Activated CD8-positive, alpha-beta memory T cell treated with anti-CD3 and anti-CD28 coated beads, Interleukin-2, amount 50 U/mL, for 1 hour (primary cell): ENCODE data around the gene CARMIL1.
"Not testable (repeated sequence)": the region's sequence is repeated elsewhere in the genome, so short reads cannot be mapped to it uniquely, and the experiment has no call there.

Experiments
- DNase-seq: peaks from one replicate; pipeline ENCODE4 v3.0.0-alpha.2; 2020; ENCODE audit errors: extremely low read depth

The CARMIL1 gene

DNA sequence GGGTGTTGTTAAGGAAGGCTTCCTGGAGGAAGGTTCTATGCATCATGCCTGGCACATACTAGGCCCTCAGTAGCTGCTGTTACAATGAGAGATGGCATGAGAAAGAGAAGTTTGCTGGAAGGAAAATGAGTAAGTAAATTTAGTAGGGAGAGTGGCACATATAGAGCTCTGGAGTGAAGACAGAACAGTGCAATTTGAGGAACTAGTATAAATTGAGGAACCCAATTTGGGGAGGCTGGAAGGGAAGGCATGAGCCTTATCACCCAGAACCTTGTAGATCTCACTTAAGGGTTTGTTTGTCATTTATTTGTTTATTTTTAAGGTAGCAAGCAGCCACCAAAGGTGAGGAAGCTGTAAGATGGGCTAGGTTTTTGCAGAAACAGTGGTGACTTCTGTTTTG is 285.8 kb downstream of the CARMIL1 start:
- DNase-seq: no peak

DNA sequence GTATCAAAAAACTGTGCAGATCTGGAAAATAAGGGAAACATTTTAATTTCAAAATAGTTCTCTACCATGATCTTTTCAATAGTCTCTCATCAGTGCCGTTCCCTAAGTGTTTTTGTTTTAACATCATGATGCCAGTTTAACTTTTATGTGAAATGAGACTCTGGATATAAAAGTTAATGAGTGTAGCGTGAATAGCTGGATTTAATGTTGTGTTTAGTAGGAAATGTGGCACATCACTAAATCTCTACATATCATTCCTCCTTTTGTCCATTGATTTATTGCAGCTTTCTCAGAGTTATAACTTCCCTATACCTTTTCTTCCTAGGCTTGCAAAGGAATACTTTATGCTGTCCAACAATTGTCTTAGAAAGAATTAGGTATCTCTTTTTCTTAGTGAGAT is 291.4 kb downstream of the CARMIL1 start:
- no peak for DNase-seq

DNA sequence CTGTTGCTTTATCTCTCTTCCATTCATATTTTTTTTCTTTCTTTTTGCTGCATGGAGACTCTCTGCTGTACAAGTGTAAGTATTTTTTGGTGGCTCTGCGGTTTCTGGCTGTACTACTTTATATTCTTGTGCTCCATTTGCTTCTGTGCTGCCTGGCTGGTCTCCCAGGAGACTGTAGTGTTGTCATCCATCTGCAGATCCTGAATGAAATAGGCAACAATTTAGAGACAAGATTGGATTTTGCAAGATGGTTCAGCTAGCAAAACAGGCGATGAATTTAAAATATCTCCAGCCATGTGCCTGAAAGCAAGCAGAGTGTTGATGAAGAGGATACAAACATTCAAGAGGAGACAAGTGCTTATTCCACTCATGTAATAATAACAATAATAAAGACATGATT is 297.7 kb downstream of the CARMIL1 start:
- no peak for DNase-seq

DNA sequence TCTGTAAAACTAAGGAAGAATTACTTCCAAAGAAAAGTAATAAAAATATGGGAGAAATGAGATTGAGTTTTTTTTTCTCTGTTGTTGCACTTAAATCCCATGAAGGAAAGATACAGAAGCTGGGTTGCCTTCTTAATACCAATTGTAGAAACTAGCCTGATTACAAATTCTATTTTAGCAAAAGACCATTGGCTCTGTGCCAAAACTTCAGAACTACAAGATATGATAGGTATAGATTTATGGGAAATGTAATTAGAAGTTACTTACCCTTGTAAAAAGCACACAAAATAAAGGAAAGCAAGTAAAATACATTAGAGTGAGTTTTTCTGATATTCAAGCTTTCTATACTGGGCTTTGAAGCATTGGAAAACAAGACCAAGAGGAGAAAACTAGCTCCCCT is 299.4 kb downstream of the CARMIL1 start:
- DNase-seq: no peak

DNA sequence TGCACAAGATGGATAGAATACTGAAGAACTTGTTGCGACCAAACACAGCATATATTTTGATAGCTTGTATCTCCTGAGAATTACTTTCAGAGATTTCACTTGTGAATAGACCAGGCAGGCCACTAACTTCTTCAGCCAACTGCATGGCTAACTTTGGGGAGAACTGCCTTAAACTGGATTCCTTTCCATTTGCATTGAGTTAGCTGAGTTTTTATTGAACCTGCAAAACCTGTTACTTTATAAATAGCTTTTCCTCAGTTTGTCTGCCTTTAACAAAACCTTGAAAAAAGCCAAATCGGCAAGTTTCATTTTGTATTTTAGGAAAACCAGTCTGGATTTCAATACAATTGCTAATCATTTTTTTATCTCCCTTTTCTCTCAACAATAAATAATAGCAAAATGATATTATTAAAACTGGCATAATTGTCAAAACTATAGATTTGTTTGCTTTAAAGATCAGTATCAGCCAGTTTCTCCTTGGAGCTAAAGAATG is 300.3 kb downstream of the CARMIL1 start:
- DNase-seq: no peak

DNA sequence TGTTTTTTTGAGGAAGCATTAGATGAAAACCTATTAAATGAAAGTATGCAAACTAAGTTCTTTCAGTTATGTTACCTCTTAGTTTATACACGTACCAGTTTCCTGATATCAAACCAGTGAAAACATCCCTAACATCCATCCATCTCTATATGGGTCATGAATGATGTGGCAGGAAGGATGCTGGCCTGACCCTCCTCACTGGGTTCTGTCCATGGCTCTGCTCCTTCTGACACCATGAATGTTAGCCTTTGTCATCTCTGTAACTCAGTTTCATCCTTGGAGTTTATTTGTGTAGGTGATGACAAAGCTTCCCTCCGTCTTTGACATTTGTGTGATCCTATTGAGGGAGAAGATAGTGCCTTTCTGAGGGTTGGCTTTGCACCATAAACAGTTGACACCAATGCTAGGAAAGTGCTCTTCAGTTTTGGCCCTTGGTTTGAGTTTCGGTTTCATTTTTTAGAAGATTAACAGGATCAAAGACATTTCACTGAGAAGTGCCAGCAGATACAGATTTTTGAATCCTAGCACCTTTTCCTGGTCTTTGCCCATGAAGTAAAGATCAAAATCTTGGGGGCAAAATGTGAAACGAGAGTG is 300.8 kb downstream of the CARMIL1 start:
- DNase-seq: no peak

DNA sequence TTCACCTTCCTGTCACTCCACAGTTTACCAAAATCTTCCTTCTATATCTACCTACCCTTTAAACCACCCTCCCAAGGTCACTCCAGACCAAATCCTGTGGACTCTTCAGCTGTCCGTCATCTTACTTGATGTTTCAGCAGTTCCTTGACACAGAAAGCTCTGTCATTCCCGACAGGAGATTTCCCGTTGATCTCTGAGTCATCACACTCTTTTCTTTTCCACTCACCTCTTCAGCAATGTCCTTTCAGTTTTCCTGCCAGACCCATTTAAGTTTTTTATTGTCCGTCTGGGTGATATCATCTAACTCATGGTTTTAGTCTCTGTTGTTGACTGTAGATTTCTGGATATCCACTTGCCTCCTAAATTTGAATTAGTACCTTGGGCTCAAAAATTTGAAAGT is 302.9 kb downstream of the CARMIL1 start:
- no peak for DNase-seq

DNA sequence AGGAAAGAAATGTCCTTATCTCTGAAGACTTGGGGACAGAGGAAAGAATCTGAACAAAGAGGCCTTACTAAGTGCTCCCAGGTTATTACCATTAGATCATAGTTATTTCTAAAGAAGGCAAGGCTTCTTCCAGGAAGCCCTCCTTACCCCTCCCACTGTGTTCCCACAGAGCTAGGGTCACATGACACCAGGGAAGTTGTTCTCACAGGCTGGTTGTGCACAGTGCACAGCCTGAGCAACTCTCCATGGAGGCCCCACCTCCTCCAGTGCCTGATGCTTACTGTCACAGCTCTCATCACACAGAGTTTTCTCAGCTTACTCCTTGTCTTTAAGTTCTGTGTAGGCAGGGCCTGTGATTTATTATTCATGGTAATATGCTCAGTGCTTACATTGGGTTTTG is 303.9 kb downstream of the CARMIL1 start:
- no peak for DNase-seq

DNA sequence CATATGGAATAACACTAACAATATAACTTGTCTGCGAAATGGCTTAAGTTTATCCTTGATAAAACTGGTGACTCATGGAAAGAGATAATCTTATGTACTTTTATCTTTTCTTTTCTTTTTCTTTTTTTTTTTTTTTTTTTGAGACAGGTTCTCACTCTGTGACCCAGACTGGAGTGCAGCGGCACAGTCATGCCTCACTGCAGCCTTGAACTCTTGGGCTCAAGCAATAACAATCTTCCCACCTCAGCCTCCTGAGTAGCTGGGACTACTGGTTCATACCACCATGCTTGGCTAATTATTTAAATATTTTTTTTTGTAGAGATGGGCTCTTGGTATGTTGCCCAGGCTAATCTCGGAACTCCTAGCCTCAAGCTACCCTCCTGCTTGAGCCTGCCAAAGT is 304.7 kb downstream of the CARMIL1 start:
- DNase-seq: no peak

DNA sequence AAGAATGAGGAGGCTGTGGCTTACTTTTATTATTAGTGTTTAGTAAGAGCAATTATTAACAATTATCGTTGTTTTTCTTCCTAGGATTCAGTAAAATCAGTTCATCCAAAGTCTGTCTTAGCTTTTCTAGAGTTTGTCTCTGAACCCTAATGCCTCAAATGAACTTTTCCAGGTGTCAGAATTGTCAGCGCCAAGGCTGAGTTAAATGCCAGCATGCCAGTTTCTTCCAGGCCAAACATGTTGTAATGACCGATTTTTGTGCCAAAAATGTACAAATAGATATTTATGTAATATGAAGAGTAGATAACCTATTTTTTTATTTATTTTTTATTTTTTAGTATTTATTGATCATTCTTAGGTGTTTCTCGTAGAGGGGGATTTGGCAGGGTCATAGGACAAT is 306.1 kb downstream of the CARMIL1 start:
- DNase-seq: no peak

DNA sequence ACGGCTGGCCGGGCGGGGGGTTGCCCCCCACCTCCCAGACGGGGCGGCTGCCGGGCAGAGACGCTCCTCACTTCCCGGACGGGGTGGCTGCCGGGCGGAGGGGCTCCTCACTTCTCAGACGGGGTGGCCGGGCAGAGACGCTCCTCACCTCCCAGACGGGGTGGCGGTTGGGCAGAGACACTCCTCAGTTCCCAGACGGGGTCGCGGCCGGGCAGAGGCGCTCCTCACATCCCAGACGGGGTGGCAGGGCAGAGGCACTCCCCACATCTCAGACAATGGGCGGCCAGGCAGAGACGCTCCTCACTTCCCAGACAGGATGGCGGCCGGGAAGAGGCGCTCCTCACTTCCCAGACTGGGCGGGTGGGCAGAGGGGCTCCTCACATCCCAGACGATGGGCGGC is 306.9 kb downstream of the CARMIL1 start:
- DNase-seq: not testable (repeated sequence)

DNA sequence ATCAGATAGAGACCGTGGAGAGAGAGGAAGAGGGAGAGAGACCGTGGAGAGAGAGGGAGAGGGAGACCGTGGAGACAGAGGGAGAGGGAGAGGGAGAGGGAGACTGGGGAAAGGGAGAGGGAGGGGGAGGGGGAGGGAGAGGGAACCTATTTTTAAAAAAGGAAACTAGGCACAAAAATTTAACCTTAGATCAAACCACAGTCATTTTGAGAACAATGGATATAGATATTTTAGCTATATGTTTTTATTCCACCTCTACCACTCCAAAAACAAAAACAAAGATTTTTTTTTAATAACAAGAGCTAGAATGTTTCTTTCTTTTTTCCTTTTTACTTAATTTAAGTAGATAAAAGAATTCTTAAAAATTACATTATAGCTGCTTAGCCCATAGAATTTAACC is 307.8 kb downstream of the CARMIL1 start:
- no peak for DNase-seq

DNA sequence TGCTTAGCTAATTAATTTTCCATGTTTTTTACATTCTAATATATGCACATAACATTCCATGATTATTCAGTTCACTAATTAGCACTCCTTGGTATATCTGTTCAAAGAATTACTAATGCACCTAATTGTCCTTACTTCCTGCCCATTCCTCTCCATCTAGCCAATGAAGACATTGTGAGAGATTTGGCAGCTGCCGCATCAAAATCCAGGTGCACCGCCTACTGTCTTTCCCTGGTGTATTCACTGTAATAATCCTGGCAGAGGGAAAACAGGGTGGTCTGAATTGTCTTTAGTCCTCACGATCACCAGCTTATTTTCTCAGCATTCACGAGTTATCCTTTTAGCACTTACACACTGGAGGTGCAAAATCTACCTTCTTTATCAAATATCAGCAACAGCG is 311.8 kb downstream of the CARMIL1 start:
- no peak for DNase-seq

DNA sequence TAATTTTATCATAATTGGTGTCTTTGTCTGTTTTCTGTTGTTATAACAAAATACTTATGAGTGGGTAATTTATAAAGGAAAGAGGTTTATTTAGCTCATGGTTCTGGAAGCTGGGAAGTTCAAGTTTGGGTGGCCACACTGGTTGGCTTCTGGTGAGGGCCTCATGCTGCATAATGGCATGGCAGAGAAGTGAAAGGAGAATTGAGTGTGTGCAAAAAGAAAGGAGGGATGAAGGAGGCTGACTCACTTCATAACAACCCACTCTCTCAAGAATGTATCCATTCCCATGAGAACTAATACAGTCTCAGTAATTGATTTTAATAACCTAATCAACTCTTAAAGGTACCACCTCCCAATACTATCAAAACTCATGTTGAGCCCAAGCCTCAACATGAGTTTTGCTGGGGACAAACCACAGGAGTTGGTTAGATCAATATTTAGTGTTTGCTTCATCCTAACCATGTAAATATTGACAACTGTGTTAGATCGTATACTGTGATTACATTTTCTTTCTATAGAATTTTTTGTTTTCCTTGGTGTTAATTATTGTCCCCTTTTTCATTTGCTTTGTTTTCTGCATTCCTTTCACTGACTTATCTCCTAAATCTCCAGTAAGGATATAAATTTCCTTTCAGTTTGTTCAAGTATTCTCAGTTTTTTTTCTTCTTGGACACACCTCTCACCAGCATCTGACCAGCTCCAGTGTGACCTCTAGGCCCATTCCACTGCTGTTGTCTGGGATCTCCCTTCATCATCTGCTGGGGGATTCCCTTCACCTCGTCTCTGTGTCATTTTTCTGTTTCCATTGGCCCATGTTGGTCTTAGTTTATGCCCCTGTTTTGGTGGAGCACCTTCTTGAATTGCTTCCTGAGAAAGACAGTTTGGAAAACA is 318.0 kb downstream of the CARMIL1 start:
- no peak for DNase-seq

DNA sequence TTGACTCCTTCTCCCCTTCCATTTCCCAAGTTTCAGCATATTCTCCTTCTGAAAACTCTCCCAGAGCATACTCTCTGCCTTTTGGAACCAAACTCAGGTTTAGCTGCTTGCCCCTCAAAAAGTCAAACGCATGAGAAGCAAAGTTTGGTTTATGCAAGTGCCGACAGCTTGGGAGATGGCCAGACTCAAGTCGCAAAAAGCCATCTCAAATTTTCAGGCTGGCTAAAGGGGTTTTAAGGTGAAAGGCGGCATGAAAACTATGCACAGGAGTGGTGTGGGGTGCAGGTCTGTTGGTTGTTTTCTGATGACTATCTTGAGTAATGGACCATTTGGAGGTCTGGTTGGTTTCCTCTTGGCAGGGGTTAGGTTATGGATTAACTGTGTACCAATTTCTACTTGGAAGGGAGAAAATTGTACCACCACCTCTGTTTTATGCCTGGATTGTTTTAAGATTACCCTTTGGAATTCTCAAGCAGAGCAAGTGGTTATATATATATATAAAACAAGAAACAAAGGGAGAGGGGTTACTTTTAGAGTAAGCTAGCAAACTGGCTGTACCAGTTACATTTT is 320.4 kb downstream of the CARMIL1 start:
- no peak for DNase-seq

DNA sequence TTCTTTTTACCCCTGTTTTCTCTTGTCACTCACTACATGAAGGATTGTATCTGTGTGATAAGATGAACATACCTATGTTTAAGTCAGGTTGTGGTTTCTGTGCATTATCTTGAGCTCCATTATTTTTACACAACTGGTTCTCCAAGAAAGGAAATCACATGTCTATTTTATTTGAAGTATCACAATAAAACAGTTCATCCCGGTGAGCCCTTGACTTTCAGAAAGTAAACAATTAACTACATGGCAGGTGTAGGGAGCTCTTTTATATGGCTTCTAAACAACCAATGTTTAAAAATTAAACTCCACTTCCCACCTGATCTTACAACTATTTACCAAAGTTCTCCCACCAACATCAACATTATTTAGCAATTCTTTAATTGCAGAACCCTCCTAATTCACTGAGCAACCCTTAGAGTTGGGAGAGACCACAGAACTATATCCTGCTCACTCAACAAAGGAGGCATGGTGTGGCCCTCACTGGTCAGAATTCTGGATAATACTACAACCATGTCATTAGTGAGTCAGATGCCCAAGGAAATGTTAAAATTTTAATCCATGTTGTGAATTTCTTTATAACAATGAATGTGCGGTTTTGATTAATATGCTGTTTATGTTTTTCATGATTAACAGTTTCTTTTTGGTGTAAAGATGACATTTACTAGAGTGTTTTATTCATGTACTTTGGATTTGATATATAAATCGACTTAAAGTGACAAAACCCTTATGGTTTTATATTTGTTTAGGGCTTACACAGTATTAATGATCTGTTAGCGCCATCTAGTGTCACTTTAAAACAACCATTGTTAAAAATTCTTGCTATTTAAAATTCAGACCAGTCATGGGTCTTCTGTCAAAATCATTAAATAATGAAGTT is 322.9 kb downstream of the CARMIL1 start:
- no peak for DNase-seq

DNA sequence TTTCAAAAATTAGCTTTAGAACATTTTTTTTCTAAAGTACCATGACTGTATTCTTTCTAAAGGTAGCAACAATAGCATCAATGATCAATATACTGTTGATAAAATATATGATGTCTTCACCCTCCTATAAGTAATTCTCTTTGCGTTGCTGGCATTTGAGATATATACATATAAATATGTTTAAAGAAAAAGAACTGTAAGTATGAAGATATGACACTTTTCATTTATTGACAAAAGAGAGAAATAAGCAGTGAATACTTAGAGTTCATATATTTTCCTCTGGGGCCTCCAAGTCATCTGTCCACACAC is 323.5 kb downstream of the CARMIL1 start:
- no peak for DNase-seq

DNA sequence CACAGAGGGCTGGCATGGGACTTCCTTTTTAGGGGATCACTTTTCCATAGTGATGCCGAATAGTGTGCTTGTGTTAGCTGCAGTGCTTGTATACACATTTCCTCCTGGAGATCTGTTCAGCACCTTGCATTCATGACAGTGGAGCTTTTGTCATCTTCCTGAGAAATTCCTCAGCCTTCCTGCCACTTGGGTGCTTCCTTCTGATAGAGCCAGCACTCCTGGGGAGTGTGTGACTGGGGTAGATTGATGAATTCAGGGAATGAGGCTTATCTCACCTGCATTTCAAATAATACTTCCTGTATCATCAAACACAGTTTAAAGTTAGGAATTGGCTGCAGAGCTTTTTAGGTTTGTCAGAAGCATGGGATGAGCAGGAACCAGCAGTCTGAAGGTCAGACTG is 324.1 kb downstream of the CARMIL1 start:
- DNase-seq: no peak

DNA sequence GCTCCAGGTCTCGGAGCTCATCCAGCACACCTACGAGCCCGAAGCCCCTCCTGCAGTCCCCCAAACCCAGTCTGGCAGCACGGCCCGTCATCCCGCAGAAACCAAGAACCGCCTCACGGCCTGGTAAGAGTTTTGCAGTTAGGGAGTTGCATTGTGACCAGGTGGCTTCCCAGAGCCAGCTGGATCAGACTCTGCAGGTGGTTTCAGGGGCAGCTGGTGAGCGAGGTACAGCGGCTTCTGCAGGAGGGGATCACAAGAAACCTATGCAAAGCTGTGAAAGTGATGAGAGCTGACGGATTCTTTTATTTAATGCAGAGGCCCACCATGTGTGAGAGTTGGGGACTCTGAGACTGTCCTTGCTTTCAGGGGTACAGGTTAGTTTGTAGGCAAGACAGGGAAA is 327.0 kb downstream of the CARMIL1 start:
- no peak for DNase-seq

DNA sequence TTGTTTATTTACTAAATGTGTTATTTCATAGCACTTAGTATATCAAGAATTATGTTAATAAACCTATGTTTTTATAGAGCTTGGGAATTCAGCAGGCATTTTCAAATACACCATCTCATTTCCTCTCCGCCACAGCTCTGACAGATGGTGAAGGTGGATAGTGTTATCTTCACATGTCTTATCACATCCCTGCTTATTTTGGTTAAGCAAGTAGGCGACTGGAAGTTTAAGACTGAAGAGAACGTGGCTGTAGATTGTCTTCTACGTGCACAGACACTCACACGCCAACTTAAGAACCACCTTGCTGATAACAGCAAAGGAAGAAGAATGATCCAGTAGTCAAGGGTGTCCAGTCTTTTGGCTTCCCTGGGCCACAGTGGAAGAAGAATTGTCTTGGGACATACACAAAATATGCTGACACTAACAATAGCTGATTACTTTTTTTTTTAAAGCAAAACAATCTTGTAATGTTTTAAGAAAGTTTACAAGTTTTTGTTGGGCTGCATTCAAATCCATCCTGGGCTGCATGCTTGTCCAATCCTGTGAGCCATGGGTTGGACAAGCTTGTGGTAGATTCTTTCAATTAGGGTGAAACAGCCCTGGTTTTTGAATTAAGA is 329.5 kb downstream of the CARMIL1 start:
- no peak for DNase-seq

DNA sequence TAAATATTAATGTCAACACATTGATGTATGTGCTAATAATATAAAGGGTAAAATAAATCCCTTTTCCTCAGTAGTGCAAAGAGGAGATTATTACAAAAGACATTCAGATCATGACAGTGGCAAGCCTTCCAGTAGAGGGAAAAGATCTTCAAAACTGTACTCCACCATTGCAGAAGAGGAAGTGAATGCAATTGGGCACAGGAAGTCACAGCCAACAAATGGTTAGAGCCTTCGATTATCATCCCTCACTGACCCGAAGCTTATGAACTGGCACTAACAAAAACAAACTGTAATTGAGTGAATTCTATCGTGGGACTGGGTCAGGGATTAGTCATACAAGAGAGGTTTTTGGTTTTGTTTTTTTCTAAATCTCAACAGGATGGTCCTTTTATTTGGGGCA is 333.5 kb downstream of the CARMIL1 start:
- DNase-seq: no peak

DNA sequence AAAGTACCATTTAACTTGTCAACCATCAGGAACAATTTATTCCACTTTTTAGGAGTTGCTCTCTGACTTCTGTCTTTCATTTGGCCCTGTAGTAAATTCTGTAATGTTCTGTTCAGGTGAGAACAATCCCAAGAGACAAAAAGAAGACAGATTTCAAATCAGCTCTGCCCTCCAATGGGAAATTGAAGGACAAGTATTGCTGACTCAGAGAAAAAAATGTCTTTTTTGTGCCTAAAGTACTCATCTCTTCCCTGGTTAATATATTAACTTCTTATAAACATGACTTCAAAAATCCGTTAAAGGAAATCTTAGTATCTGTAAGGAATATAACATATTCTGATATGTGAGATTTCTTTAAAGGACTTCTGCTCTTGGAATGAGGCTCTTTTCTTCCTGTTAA is 334.2 kb downstream of the CARMIL1 start:
- DNase-seq: no peak
